IMR-90 (cell line): ENCODE data around the gene NTM. TPM values are rescaled to one million over a fixed set of nuclear protein-coding genes. Genes with fewer than 3 reads are reported as not detected.

Experiments
- ATAC-seq: fragments of 200-7000 bp; cut with Tn5 transposase; 2 replicates; pipeline ENCODE4 v1.9.1; 2020; ENCODE audit warnings: low read depth, mild to moderate bottlenecking, moderate library complexity
- BruUV-seq: library from RNA; stranded (reverse); fragments of 400-500 nt; replicated peaks from 2 replicates; lab custom pipeline; 2021; lab: Mats Ljungman, UMichigan
- CTCF ChIA-PET: fragments of 300-600 bp; formaldehyde crosslinking; extraction: SDS; loops from one replicate; lab custom pipeline; 2021; ENCODE audit warnings: antibody characterized with exemption; lab: Yijun Ruan, JAX
- POLR2A ChIA-PET: fragments of 300-600 bp; sonication (Branson Sonifier 250); formaldehyde crosslinking; loops from one replicate; lab custom pipeline; 2022; ENCODE audit warnings: antibody characterized with exemption; ENCODE audit not compliant: unreplicated experiment; lab: Charles Lee
- DNase-seq: peaks from one replicate; pipeline ENCODE4 v3.0.0; 2013
- H2AFZ ChIP-seq: replicated peaks from 2 replicates; pipeline ENCODE3; 2013; ENCODE audit warnings: low read length, mild to moderate bottlenecking; ENCODE audit not compliant: poor library complexity
- H2AK5ac ChIP-seq: 2 replicates; pipeline ENCODE4 v1.6.1; 2013; ENCODE audit warnings: low read depth, low read length, inconsistent platforms
- H2AK9ac ChIP-seq: replicated peaks from 2 replicates; pipeline ENCODE3; 2013; ENCODE audit warnings: mild to moderate bottlenecking, low read depth, low read length, moderate library complexity; ENCODE audit not compliant: poor library complexity
- H2BK120ac ChIP-seq: 2 replicates; pipeline ENCODE4 v1.6.1; 2013; ENCODE audit warnings: low read depth, low read length, inconsistent platforms
- H2BK15ac ChIP-seq: 3 replicates; pipeline ENCODE4 v1.6.1; 2013; ENCODE audit warnings: low read depth, low read length, inconsistent platforms
- H2BK20ac ChIP-seq: 2 replicates; pipeline ENCODE4 v1.6.1; 2013; ENCODE audit warnings: low read depth, mild to moderate bottlenecking, inconsistent platforms, low read length, moderate library complexity
- H2BK5ac ChIP-seq: 2 replicates; pipeline ENCODE4 v1.6.1; 2013; ENCODE audit warnings: mild to moderate bottlenecking, low read depth, low read length, inconsistent platforms; ENCODE audit not compliant: poor library complexity, severe bottlenecking
- H3K14ac ChIP-seq: replicated peaks from 2 replicates; pipeline ENCODE4 v1.6.1; 2013; ENCODE audit warnings: low read depth, low read length, inconsistent platforms
- H3K18ac ChIP-seq: 2 replicates; pipeline ENCODE4 v1.6.1; 2013; ENCODE audit warnings: low read depth, low read length, control low read depth
- H3K23ac ChIP-seq: 2 replicates; pipeline ENCODE4 v1.6.1; 2013; ENCODE audit warnings: low read depth, low read length, inconsistent platforms
- H3K27ac ChIP-seq: 2 replicates; pipeline ENCODE4 v1.5.1; 2013; ENCODE audit warnings: mild to moderate bottlenecking, control low read depth, low read length; ENCODE audit not compliant: insufficient read depth
- H3K27me3 ChIP-seq: 2 replicates; pipeline ENCODE4 v1.6.1; 2013; ENCODE audit warnings: low read length; ENCODE audit not compliant: control insufficient read depth, insufficient read depth
- H3K36me3 ChIP-seq: 2 replicates; pipeline ENCODE4 v1.6.1; 2013; ENCODE audit warnings: low read length, mixed read lengths; ENCODE audit not compliant: control insufficient read depth, insufficient read depth
- H3K4ac ChIP-seq: 2 replicates; pipeline ENCODE4 v1.6.1; 2013; ENCODE audit warnings: low read depth, low read length, inconsistent platforms
- H3K4me1 ChIP-seq: 2 replicates; pipeline ENCODE4 v1.6.1; 2013; ENCODE audit warnings: low read length, mixed read lengths; ENCODE audit not compliant: control insufficient read depth, insufficient read depth
- H3K4me2 ChIP-seq: 2 replicates; pipeline ENCODE4 v1.6.1; 2013; ENCODE audit warnings: low read depth, mild to moderate bottlenecking, control low read depth, low read length, moderate library complexity
- H3K4me3 ChIP-seq: 2 replicates; pipeline ENCODE4 v1.5.1; 2013; ENCODE audit warnings: low read depth, mild to moderate bottlenecking, control low read depth, low read length, moderate library complexity; ENCODE audit not compliant: insufficient read depth
- H3K56ac ChIP-seq: 2 replicates; pipeline ENCODE4 v1.6.1; 2013; ENCODE audit warnings: low read length, inconsistent platforms; ENCODE audit not compliant: insufficient read depth; ENCODE audit errors: extremely low read depth
- H3K79me1 ChIP-seq, 2 experiments: 2 replicates each; pipeline ENCODE4 v1.6.1; 2013; ENCODE audit warnings: low read length in 2 of 2, inconsistent platforms in 1 of 2, low read depth in 1 of 2
- H3K9ac ChIP-seq: 2 replicates; pipeline ENCODE4 v1.6.1; 2013; ENCODE audit warnings: low read depth, low read length, control low read depth
- H3K9me1 ChIP-seq: 2 replicates; pipeline ENCODE4 v1.6.1; 2013; ENCODE audit warnings: low read length, inconsistent platforms; ENCODE audit not compliant: insufficient read depth
- H3K9me3 ChIP-seq: 2 replicates; pipeline ENCODE4 v1.6.1; 2013; ENCODE audit warnings: low read length; ENCODE audit not compliant: control insufficient read depth, insufficient read depth
- H4K20me1 ChIP-seq: 2 replicates; pipeline ENCODE4 v1.6.1; 2013; ENCODE audit warnings: low read length, inconsistent platforms; ENCODE audit not compliant: insufficient read depth
- H4K5ac ChIP-seq: 2 replicates; pipeline ENCODE4 v1.6.1; 2013; ENCODE audit warnings: mild to moderate bottlenecking, low read depth, low read length, control low read depth
- H4K8ac ChIP-seq, 2 experiments: 2 replicates each; pipeline ENCODE4 v1.6.1; 2013; ENCODE audit warnings: low read depth in 2 of 2, low read length in 2 of 2, control low read depth in 1 of 2, inconsistent platforms in 1 of 2
- H4K91ac ChIP-seq: 2 replicates; pipeline ENCODE4 v1.6.1; 2013; ENCODE audit warnings: low read depth, low read length, inconsistent platforms; ENCODE audit not compliant: insufficient read depth
- BHLHE40 ChIP-seq: fragments of 150-350 bp; IDR thresholded peaks from 2 replicates; pipeline ENCODE4 v1.6.1; 2016; ENCODE audit warnings: mild to moderate bottlenecking, low read depth, low read length
- CEBPB ChIP-seq: IDR thresholded peaks from 2 replicates; pipeline ENCODE4 v1.6.1; 2012; ENCODE audit warnings: low read depth, low read length, improper control_type of control experiment
- CHD1 ChIP-seq: IDR thresholded peaks from 2 replicates; pipeline ENCODE4 v1.6.1; 2012; ENCODE audit warnings: low read depth, low read length, improper control_type of control experiment
- CTCF ChIP-seq: conservative IDR thresholded peaks from 2 replicates; pipeline ENCODE4 v1.5.1; 2012; ENCODE audit warnings: mild to moderate bottlenecking, low read depth, low read length, improper control_type of control experiment
- ELK1 ChIP-seq: fragments of 150-350 bp; IDR thresholded peaks from 2 replicates; pipeline ENCODE4 v1.6.1; 2016; ENCODE audit warnings: low read depth, mild to moderate bottlenecking, low read length, moderate library complexity, borderline replicate concordance
- FOS ChIP-seq: fragments of 150-350 bp; IDR thresholded peaks from 2 replicates; pipeline ENCODE4 v1.6.1; 2016; ENCODE audit warnings: low read depth, low read length
- MAFK ChIP-seq: IDR thresholded peaks from 2 replicates; pipeline ENCODE4 v1.6.1; 2012; ENCODE audit warnings: low read depth, low read length, improper control_type of control experiment
- MAZ ChIP-seq: IDR thresholded peaks from 2 replicates; pipeline ENCODE4 v1.6.1; 2012; ENCODE audit warnings: low read depth, mild to moderate bottlenecking, low read length, improper control_type of control experiment, moderate library complexity, borderline replicate concordance
- MXI1 ChIP-seq: IDR thresholded peaks from 2 replicates; pipeline ENCODE4 v1.6.1; 2012; ENCODE audit warnings: low read depth, mild to moderate bottlenecking, low read length, moderate library complexity, borderline replicate concordance
- NFE2L2 ChIP-seq: fragments of 150-350 bp; IDR thresholded peaks from 2 replicates; pipeline ENCODE4 v1.6.1; 2016; ENCODE audit warnings: low read depth, mild to moderate bottlenecking, low read length
- POLR2A ChIP-seq: IDR thresholded peaks from 2 replicates; pipeline ENCODE4 v1.6.1; 2012; ENCODE audit warnings: mild to moderate bottlenecking, low read depth, low read length
- RAD21 ChIP-seq: IDR thresholded peaks from 2 replicates; pipeline ENCODE4 v1.6.1; 2012; ENCODE audit warnings: low read length, improper control_type of control experiment
- RCOR1 ChIP-seq: IDR thresholded peaks from 2 replicates; pipeline ENCODE4 v1.6.1; 2012; ENCODE audit warnings: mild to moderate bottlenecking, low read length, improper control_type of control experiment; ENCODE audit not compliant: insufficient replicate concordance
- RFX5 ChIP-seq: IDR thresholded peaks from 2 replicates; pipeline ENCODE4 v1.8.0; 2012; ENCODE audit warnings: low read depth, mild to moderate bottlenecking, low read length, moderate library complexity
- SMC3 ChIP-seq: fragments of 150-350 bp; IDR thresholded peaks from 2 replicates; pipeline ENCODE4 v1.6.1; 2016; ENCODE audit warnings: low read depth, mild to moderate bottlenecking, antibody characterized with exemption, low read length, moderate library complexity
- USF2 ChIP-seq: fragments of 150-350 bp; IDR thresholded peaks from 2 replicates; pipeline ENCODE4 v1.6.1; 2017; ENCODE audit warnings: mild to moderate bottlenecking, antibody characterized with exemption, low read length, low read depth
- WGBS, 2 experiments: methylation state at CpG; one replicate each; pipeline versions ENCODE4 v1.1.5 to v1.1.7; 2013; ENCODE audit warnings: missing lambda C conversion rate in 2 of 2; ENCODE audit not compliant: insufficient read length in 1 of 2; ENCODE audit errors: extremely low coverage in 2 of 2; 5-methylcytosine and 5-hydroxymethylcytosine counted together
- dilution Hi-C: fragments of 300-500 bp; cut with HindIII; formaldehyde crosslinking; loops from one replicate; pipeline ENCODE4 v1.14.3; 2018; ENCODE audit warnings: low sequenced_read_pairs; ENCODE audit not compliant: unreplicated experiment
- in situ Hi-C: fragments of 300-500 bp; cut with MboI; formaldehyde crosslinking; loops from 3 replicates; pipeline ENCODE4 v1.14.3; 2019; ENCODE audit warnings: low sequenced_read_pairs, inconsistent platforms, mixed read lengths
- intact Hi-C: fragments of 100-400 bp; cut with micrococcal nuclease; formaldehyde crosslinking; loops from 2 replicates; pipeline ENCODE4 v1.10.0; 2022
- polyA plus RNA-seq, 3 experiments: library from polyadenylated mRNA; depleted of rRNA; stranded (reverse); fragments of >200 nt; gene quantifications; 2 replicates each; pipeline ENCODE4 v1.2.3, GENCODE V29; 2012; ENCODE audit warnings: low replicate concordance in 1 of 3
- total RNA-seq: library from RNA; depleted of rRNA; stranded (reverse); fragments of >200 nt; gene quantifications from 2 replicates; pipeline ENCODE4 v1.2.3, GENCODE V29; 2012

Gene NTM
- total and polyA plus RNA-seq, 2 of the 4 experiments (the other 2 are of a cell fraction) = 19.5 to 25.5 TPM

- Histone ChIP-seq H3K9me1 (peaks cover 9% of the 10 kb centered on the region; the same call in 1 of the 2 replicates), H3K27ac (no peak overlapping the region), H2BK20ac (no peak overlapping the region), H4K8ac (no peak overlapping the region), H3K18ac (no peak overlapping the region), H3K36me3 (no peaks in the 10 kb centered on the region), H3K56ac (no peak overlapping the region), H3K23ac (no peak overlapping the region), H3K14ac (no peak overlapping the region), H2BK5ac (no peak overlapping the region), H3K27me3 (no peaks in the 10 kb centered on the region), H4K20me1 (no peaks in the 10 kb centered on the region), H4K5ac (no peak overlapping the region), H2AFZ (no peak overlapping the region), H3K9ac (no peak overlapping the region), H2AK5ac (no peak overlapping the region), H2AK9ac (no peak overlapping the region), H3K9me3 (no peaks in the 10 kb centered on the region), H3K4me2 (no peak overlapping the region), H4K91ac (no peak overlapping the region), H3K4ac (no peak overlapping the region), H2BK120ac (no peak overlapping the region), H2BK15ac (no peak overlapping the region), H3K79me1 (peaks cover 3 to 10% of the 10 kb centered on the region in 2 experiments; a peak in 3 of 4 replicates), H3K4me3 (no peak overlapping the region), H3K4me1 (peaks cover 3% of the 10 kb centered on the region; the same call in 1 of the 2 replicates)
- intact Hi-C loops = loop anchor here (1.0 kb wide), 1 partner anchor 291 kb away; no protein-coding TSS in a partner anchor
- POLR2A ChIA-PET = no interaction called here
- in situ Hi-C loops = no loop called here
- ATAC-seq (peak; percentile 32; the same call in 1 of the 2 replicates), DNase-seq (peak; percentile 14)
- dilution Hi-C loops = no loop called here
- 86% methylated on average over 2 of the region's 3 CpGs; no CpG with 5 or more reads in 1 of the 2 experiments for WGBS, 2 experiments
- CTCF ChIA-PET = interaction anchor here (1.0 to 2.3 kb wide), 3 partner anchors 9 to 290 kb away, joined by 3 to 12 read pairs (median 4); no protein-coding TSS in a partner anchor
- no TSS peak for BruUV-seq
- TF ChIP-seq ELK1 (no peak), MAFK (no peak), RAD21 (peak; percentile 39), USF2 (no peak), BHLHE40 (no peak), CHD1 (no peak), RFX5 (no peak), MXI1 (no peak), SMC3 (peak; percentile 14; the same call in 1 of the 2 replicates), CTCF (peak; percentile 34; the same call in 1 of the 2 replicates), CEBPB (no peak), RCOR1 (no peak), FOS (no peak), NFE2L2 (no peak), MAZ (no peak), POLR2A (no peak)
Observed at GRCh38 chr11:132158091-132158490, 787.7 kb downstream of the NTM start.
